Activated naive CD8-positive, alpha-beta T cell treated with anti-CD3 and anti-CD28 coated beads, Interleukin-2, amount 10 ng/mL, durations not matched to agents 7 days and 5 days (primary cell): ENCODE results near the gene CELF3. TPM values are rescaled to one million over a fixed set of nuclear protein-coding genes. Genes with fewer than 3 reads are reported as not detected.
"Not testable (repeated sequence)": the region's sequence is repeated elsewhere in the genome, so short reads cannot be mapped to it uniquely, and the experiment has no call there.

Experiments
- ATAC-seq: fragments of 150-1000 bp; cut with Tn5 transposase; one replicate; pipeline ENCODE4 v1.10.0; 2021; ENCODE audit warnings: low read depth, moderate library complexity
- POLR2A ChIA-PET: fragments of 350-600 bp; sonication (Branson Sonifier 250); formaldehyde crosslinking; loops from one replicate; lab custom pipeline; 2021; ENCODE audit warnings: antibody characterized with exemption; lab: Charles Lee
- DNase-seq: peaks from one replicate; pipeline ENCODE4 v3.0.0; 2021
- H3K27ac Mint-ChIP-seq: one replicate; pipeline ENCODE4 v1.8.0; 2022; ENCODE audit warnings: mild to moderate bottlenecking, mixed read lengths
- H3K27me3 Mint-ChIP-seq: one replicate; pipeline ENCODE4 v1.8.0; 2022; ENCODE audit warnings: mild to moderate bottlenecking, moderate library complexity, mixed read lengths
- H3K36me3 Mint-ChIP-seq: one replicate; pipeline ENCODE4 v1.8.0; 2021; ENCODE audit warnings: mild to moderate bottlenecking, mixed read lengths
- H3K4me1 Mint-ChIP-seq: one replicate; pipeline ENCODE4 v1.8.0; 2021; ENCODE audit warnings: mixed read lengths
- H3K4me3 Mint-ChIP-seq: one replicate; pipeline ENCODE4 v1.8.0; 2022; ENCODE audit warnings: mild to moderate bottlenecking, moderate library complexity, mixed read lengths
- H3K9me3 Mint-ChIP-seq: one replicate; pipeline ENCODE4 v1.8.0; 2021; ENCODE audit warnings: mixed read lengths
- total RNA-seq, 2 experiments: library from RNA; stranded (reverse); gene quantifications; one replicate each; pipeline ENCODE4 v1.2.3, GENCODE V29; 2021

CELF3 gene
- total RNA-seq, 2 experiments from 2014 or later = not detected

GRCh38 chr1:151703813-151704212, 12.8 kb downstream of the CELF3 start:
- H3K27ac Mint-ChIP-seq = peak overlapping the region; percentile 65
- H3K4me3 Mint-ChIP-seq = no peak overlapping the region
- H3K4me1 Mint-ChIP-seq = peaks cover 7% of the 10 kb centered on the region
- no peak for ATAC-seq
- H3K9me3 Mint-ChIP-seq = no peaks in the 10 kb centered on the region
- H3K36me3 Mint-ChIP-seq = peaks cover 4% of the 10 kb centered on the region
- POLR2A ChIA-PET = no interaction called here
- peaks cover 4% of the 10 kb centered on the region for H3K27me3 Mint-ChIP-seq
- DNase-seq = no peak

- Mint-ChIP-seq H3K9me3 (no peaks in the 10 kb centered on the region), H3K27me3 (peaks cover 4% of the 10 kb centered on the region), H3K4me1 (peaks cover 7% of the 10 kb centered on the region), H3K27ac (no peak overlapping the region), H3K36me3 (peaks cover 4% of the 10 kb centered on the region), H3K4me3 (no peak overlapping the region)
- ATAC-seq (no peak), DNase-seq (no peak)
- POLR2A ChIA-PET = no interaction called here
These were observed 13.7 kb downstream of the CELF3 start for GRCh38 chr1:151702936-151703335.

- no peak for ATAC-seq
- no peak overlapping the region for H3K27ac Mint-ChIP-seq
- POLR2A ChIA-PET = no interaction called here
- DNase-seq = no peak
- H3K4me3 Mint-ChIP-seq = no peak overlapping the region
- peaks cover 4% of the 10 kb centered on the region for H3K4me1 Mint-ChIP-seq
- peaks cover 4% of the 10 kb centered on the region for H3K36me3 Mint-ChIP-seq
- H3K9me3 Mint-ChIP-seq = no peaks in the 10 kb centered on the region
- H3K27me3 Mint-ChIP-seq = peaks cover 4% of the 10 kb centered on the region
These were observed 15.1 kb downstream of the CELF3 start for GRCh38 chr1:151701515-151701914.

GRCh38 chr1:151693057-151693651, 23.4 kb downstream of the CELF3 start:
- Mint-ChIP-seq H3K36me3 (peaks cover 7% of the 10 kb centered on the region), H3K27me3 (no peaks in the 10 kb centered on the region), H3K4me3 (no peak overlapping the region), H3K27ac (no peak overlapping the region), H3K4me1 (no peaks in the 10 kb centered on the region), H3K9me3 (no peaks in the 10 kb centered on the region)
- no peak for DNase-seq
- no peak for ATAC-seq
- POLR2A ChIA-PET = interaction anchor here (0.6 kb wide), 1 partner anchor 81 kb away, joined by 3 read pairs; no protein-coding TSS in a partner anchor

- Mint-ChIP-seq H3K27ac (no peak overlapping the region), H3K36me3 (peaks cover 7% of the 10 kb centered on the region), H3K9me3 (no peaks in the 10 kb centered on the region), H3K4me3 (no peak overlapping the region), H3K27me3 (no peaks in the 10 kb centered on the region), H3K4me1 (no peaks in the 10 kb centered on the region)
- ATAC-seq (no peak), DNase-seq (no peak)
- POLR2A ChIA-PET = no interaction called here
These were observed 24.4 kb downstream of the CELF3 start for GRCh38 chr1:151692226-151692625.

GRCh38 chr1:151689494-151689893, 27.1 kb downstream of the CELF3 start:
- peaks cover 8% of the 10 kb centered on the region for H3K36me3 Mint-ChIP-seq
- no peaks in the 10 kb centered on the region for H3K4me1 Mint-ChIP-seq
- H3K4me3 Mint-ChIP-seq = no peak overlapping the region
- H3K27ac Mint-ChIP-seq = no peak overlapping the region
- no peak for DNase-seq
- no peaks in the 10 kb centered on the region for H3K9me3 Mint-ChIP-seq
- H3K27me3 Mint-ChIP-seq = no peaks in the 10 kb centered on the region
- no peak for ATAC-seq
- POLR2A ChIA-PET = no interaction called here

- DNase-seq (no peak), ATAC-seq (no peak)
- Mint-ChIP-seq H3K4me1 (no peaks in the 10 kb centered on the region), H3K9me3 (no peaks in the 10 kb centered on the region), H3K4me3 (no peak overlapping the region), H3K27ac (no peak overlapping the region), H3K36me3 (peaks cover 1% of the 10 kb centered on the region), H3K27me3 (no peaks in the 10 kb centered on the region)
- POLR2A ChIA-PET = no interaction called here
These were observed 30.0 kb downstream of the CELF3 start for GRCh38 chr1:151686561-151686960.

GRCh38 chr1:151684128-151684527, 32.5 kb downstream of the CELF3 start:
- H3K36me3 Mint-ChIP-seq = peaks cover 3% of the 10 kb centered on the region
- no peak overlapping the region for H3K4me3 Mint-ChIP-seq
- POLR2A ChIA-PET = interaction anchor here (0.5 kb wide), 1 partner anchor 234 kb away, joined by 5 read pairs; no protein-coding TSS in a partner anchor
- H3K4me1 Mint-ChIP-seq = peaks cover 1% of the 10 kb centered on the region
- no peaks in the 10 kb centered on the region for H3K9me3 Mint-ChIP-seq
- ATAC-seq (no peak), DNase-seq (no peak)
- no peak overlapping the region for H3K27ac Mint-ChIP-seq
- no peaks in the 10 kb centered on the region for H3K27me3 Mint-ChIP-seq

GRCh38 chr1:151682901-151683300, 33.7 kb downstream of the CELF3 start:
- H3K9me3 Mint-ChIP-seq, H3K36me3 Mint-ChIP-seq, POLR2A ChIA-PET: not testable (repeated sequence)

GRCh38 chr1:151681923-151682322, 34.7 kb downstream of the CELF3 start:
- no peak for ATAC-seq
- H3K36me3 Mint-ChIP-seq = peaks cover 3% of the 10 kb centered on the region
- no peak for DNase-seq
- no peaks in the 10 kb centered on the region for H3K27me3 Mint-ChIP-seq
- peaks cover 1% of the 10 kb centered on the region for H3K4me1 Mint-ChIP-seq
- no peak overlapping the region for H3K4me3 Mint-ChIP-seq
- POLR2A ChIA-PET = no interaction called here
- no peak overlapping the region for H3K27ac Mint-ChIP-seq
- H3K9me3 Mint-ChIP-seq = no peaks in the 10 kb centered on the region

More at GRCh38 chr1:151682901-151683300, 33.7 kb downstream of the CELF3 start:
- H3K4me1 Mint-ChIP-seq, ATAC-seq, DNase-seq, H3K4me3 Mint-ChIP-seq, H3K27ac Mint-ChIP-seq, H3K27me3 Mint-ChIP-seq: not testable (repeated sequence)

GRCh38 chr1:151680826-151681225, 35.8 kb downstream of the CELF3 start:
- Mint-ChIP-seq H3K4me1 (peaks cover 1% of the 10 kb centered on the region), H3K27ac (no peak overlapping the region), H3K36me3 (peaks cover 2% of the 10 kb centered on the region), H3K27me3 (no peaks in the 10 kb centered on the region), H3K4me3 (no peak overlapping the region), H3K9me3 (no peaks in the 10 kb centered on the region)
- POLR2A ChIA-PET = interaction anchor here (0.7 kb wide), 1 partner anchor 26 kb away, joined by 3 read pairs; no protein-coding TSS in a partner anchor
- no peak for ATAC-seq
- DNase-seq = no peak

GRCh38 chr1:151680391-151680790, 36.2 kb downstream of the CELF3 start:
- Mint-ChIP-seq H3K36me3 (peaks cover 2% of the 10 kb centered on the region), H3K9me3 (no peaks in the 10 kb centered on the region), H3K4me1 (peaks cover 1% of the 10 kb centered on the region), H3K27ac (no peak overlapping the region), H3K27me3 (no peaks in the 10 kb centered on the region), H3K4me3 (no peak overlapping the region)
- ATAC-seq (no peak), DNase-seq (no peak)
- POLR2A ChIA-PET = interaction anchor here (0.7 kb wide), 1 partner anchor 26 kb away, joined by 3 read pairs; no protein-coding TSS in a partner anchor

GRCh38 chr1:151673407-151673806, 43.2 kb downstream of the CELF3 start:
- ATAC-seq (no peak), DNase-seq (no peak)
- no peaks in the 10 kb centered on the region for H3K27me3 Mint-ChIP-seq
- H3K4me3 Mint-ChIP-seq = no peak overlapping the region
- H3K27ac Mint-ChIP-seq = no peak overlapping the region
- peaks cover 35% of the 10 kb centered on the region for H3K36me3 Mint-ChIP-seq
- H3K4me1 Mint-ChIP-seq = no peaks in the 10 kb centered on the region
- no peaks in the 10 kb centered on the region for H3K9me3 Mint-ChIP-seq
- POLR2A ChIA-PET = no interaction called here

GRCh38 chr1:151670036-151670675, 46.4 kb downstream of the CELF3 start:
- H3K27me3 Mint-ChIP-seq, H3K9me3 Mint-ChIP-seq, POLR2A ChIA-PET, H3K4me1 Mint-ChIP-seq, H3K4me3 Mint-ChIP-seq, H3K27ac Mint-ChIP-seq, DNase-seq, ATAC-seq: not testable (repeated sequence)
- H3K36me3 Mint-ChIP-seq = peaks cover 40% of the 10 kb centered on the region
